ENCODE results near the gene ERFE. TPM values are rescaled to one million over a fixed set of nuclear protein-coding genes. Genes with fewer than 3 reads are reported as not detected.
"Not testable (repeated sequence)": the region's sequence is repeated elsewhere in the genome, so short reads cannot be mapped to it uniquely, and the experiment has no call there.

ERFE gene, protein sequence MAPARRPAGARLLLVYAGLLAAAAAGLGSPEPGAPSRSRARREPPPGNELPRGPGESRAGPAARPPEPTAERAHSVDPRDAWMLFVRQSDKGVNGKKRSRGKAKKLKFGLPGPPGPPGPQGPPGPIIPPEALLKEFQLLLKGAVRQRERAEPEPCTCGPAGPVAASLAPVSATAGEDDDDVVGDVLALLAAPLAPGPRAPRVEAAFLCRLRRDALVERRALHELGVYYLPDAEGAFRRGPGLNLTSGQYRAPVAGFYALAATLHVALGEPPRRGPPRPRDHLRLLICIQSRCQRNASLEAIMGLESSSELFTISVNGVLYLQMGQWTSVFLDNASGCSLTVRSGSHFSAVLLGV
- total RNA-seq (ENCODE audit: unreplicated experiment): 0.41 TPM
- long read RNA-seq: 0 reads

DNA sequence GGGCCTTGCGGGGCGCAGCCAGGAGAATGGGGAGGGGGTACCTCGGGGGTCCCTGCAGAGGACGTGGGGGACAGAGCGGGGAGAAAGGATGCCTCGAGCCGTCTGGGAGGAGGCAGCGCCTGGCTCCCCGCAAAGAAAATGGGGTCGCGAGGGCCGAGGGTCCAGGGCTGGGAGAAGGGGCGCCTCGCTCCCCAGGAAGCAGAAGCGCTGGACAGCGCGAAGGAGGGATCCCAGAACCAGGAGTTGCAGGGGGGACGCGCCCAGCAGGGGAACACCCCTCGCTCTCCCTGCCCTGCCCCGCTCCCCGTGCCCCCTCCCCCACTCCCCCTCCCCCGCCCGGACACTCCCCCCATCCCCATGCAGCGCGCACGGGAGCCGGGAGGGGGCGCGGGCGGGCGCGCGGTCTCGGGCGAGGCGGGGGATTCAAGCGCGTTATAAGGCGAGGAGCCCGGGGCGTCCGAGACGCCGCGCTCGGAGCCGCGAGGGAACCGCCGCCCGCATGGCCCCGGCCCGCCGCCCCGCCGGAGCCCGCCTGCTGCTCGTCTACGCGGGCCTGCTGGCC, at the start of gene ERFE:
TSS of gene ERFE (plus strand) at position 462 of the 562 bp plus-strand sequence. CDS start at position 500, 38 bp downstream.
- Mint-ChIP-seq H3K9me3 (ENCODE audit: unreplicated experiment) (no peaks in the 10 kb centered on the region), H3K4me3 (ENCODE audit: unreplicated experiment) (peak within 1 kb of the TSS; percentile 77), H3K36me3 (ENCODE audit: low read depth, unreplicated experiment) (no peaks in the 10 kb centered on the region), H3K27ac (ENCODE audit: unreplicated experiment) (no peak within 1 kb of the TSS), H3K27me3 (ENCODE audit: unreplicated experiment) (peaks cover 8% of the 10 kb centered on the region), H3K4me1 (ENCODE audit: unreplicated experiment) (no peaks in the 10 kb centered on the region)
- TF ChIP-seq, protein P1, sequence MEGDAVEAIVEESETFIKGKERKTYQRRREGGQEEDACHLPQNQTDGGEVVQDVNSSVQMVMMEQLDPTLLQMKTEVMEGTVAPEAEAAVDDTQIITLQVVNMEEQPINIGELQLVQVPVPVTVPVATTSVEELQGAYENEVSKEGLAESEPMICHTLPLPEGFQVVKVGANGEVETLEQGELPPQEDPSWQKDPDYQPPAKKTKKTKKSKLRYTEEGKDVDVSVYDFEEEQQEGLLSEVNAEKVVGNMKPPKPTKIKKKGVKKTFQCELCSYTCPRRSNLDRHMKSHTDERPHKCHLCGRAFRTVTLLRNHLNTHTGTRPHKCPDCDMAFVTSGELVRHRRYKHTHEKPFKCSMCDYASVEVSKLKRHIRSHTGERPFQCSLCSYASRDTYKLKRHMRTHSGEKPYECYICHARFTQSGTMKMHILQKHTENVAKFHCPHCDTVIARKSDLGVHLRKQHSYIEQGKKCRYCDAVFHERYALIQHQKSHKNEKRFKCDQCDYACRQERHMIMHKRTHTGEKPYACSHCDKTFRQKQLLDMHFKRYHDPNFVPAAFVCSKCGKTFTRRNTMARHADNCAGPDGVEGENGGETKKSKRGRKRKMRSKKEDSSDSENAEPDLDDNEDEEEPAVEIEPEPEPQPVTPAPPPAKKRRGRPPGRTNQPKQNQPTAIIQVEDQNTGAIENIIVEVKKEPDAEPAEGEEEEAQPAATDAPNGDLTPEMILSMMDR (IDR thresholded peaks at IDR 0.05; ENCODE audit: unreplicated experiment): peak; percentile 56
- DNase-seq (ENCODE audit: low spot score): peak; percentile 76

DNA sequence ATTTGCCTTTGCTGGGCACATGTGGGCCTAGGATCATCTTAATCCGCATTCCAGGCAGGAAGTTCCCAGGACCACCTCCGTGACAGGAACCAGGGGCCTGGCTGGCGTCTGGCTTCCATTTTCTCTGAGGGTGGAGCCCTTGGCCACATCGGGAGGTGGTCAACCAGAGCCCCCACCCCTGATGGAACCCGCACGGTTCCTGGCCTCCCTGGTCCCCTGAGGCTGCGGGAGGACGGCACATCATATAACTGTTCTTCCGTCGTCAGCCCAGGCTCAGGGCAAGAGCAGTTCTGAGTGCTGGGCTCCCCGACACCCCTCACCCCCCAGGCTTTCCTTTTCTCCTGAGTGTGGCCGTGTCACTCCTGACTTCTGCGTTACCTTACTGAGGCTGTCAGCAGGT, 45.2 kb upstream of the ERFE start:
- no peak for DNase-seq (ENCODE audit: low spot score)
- H3K27ac Mint-ChIP-seq (ENCODE audit: unreplicated experiment): no peak overlapping the region
- TF ChIP-seq, protein P1 (IDR thresholded peaks at IDR 0.05; ENCODE audit: unreplicated experiment): no peak
- no peaks in the 10 kb centered on the region for H3K36me3 Mint-ChIP-seq (ENCODE audit: low read depth, unreplicated experiment)
- H3K9me3 Mint-ChIP-seq (ENCODE audit: unreplicated experiment): peaks cover 6% of the 10 kb centered on the region
- H3K4me3 Mint-ChIP-seq (ENCODE audit: unreplicated experiment): no peak overlapping the region
- peaks cover 9% of the 10 kb centered on the region for H3K27me3 Mint-ChIP-seq (ENCODE audit: unreplicated experiment)
- H3K4me1 Mint-ChIP-seq (ENCODE audit: unreplicated experiment): no peaks in the 10 kb centered on the region

DNA sequence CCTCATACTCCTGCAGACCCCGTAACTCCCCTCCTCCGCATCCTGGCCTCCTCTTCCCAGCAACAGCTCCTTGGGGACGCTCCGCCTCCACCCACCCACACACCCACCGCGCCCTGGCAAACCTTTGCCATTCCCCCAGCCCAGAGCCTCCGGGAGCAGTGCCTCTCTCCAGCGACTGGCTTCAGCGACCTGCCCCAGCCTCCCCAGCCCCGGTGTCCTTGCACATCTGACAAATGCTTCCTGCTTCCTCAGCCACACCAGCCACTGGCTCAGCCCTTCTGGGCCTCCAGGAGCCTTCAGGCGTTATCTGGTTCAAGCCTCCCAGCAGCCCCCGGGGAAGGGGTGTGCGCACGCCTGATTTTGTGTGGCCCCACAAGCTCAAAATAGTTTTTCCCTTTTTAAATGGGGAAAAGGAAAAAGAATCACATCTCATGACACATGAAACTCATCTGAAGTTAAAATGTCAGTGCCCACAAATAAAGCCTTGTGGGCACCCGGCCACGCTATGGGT, 44.4 kb upstream of the ERFE start:
- H3K36me3 Mint-ChIP-seq (ENCODE audit: low read depth, unreplicated experiment): no peaks in the 10 kb centered on the region
- no peak overlapping the region for H3K4me3 Mint-ChIP-seq (ENCODE audit: unreplicated experiment)
- no peak overlapping the region for H3K27ac Mint-ChIP-seq (ENCODE audit: unreplicated experiment)
- DNase-seq (ENCODE audit: low spot score): no peak
- H3K27me3 Mint-ChIP-seq (ENCODE audit: unreplicated experiment): peaks cover 9% of the 10 kb centered on the region
- H3K4me1 Mint-ChIP-seq (ENCODE audit: unreplicated experiment): no peaks in the 10 kb centered on the region
- H3K9me3 Mint-ChIP-seq (ENCODE audit: unreplicated experiment): peaks cover 6% of the 10 kb centered on the region
- TF ChIP-seq, protein P1 (IDR thresholded peaks at IDR 0.05; ENCODE audit: unreplicated experiment): no peak

DNA sequence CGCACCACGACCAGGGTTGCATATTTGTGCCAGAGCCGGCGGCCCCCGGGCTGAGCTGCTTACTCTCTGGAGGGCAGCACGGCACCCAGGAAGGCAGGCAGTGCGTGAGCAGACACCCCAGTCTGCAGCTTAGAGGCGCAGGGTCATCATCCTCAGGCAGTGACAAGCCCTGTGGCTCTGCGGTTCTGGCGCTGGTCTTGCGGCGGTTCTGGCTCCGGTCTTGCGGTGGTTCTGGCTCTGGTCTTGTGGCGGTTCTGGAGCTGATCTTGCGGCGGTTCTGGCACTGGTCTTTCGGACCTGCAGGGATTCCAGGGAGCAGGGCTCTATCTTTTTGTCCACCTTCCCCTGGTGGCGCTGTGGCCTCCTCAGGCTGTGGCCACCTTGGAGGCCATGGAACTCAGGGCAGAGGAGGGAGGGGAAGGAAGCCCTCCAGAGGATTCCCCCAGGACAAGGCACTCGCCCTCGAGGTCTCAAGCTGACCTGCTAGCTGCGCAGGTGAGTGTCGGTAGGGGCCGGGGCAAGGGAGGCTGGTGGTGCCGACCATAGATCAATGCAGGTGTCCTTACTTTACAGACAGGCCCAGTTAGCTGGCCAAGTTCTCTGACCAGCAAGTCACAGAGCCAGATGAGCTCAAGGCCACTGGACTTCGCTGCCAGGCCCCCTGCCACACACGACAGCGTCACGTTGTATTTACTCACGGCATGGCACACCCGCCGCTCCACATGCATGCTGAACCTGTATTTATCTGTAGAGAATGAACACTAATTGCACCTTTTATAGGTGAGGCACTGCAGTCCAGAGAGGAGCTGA, 43.7 kb upstream of the ERFE start:
- no peak overlapping the region for H3K4me3 Mint-ChIP-seq (ENCODE audit: unreplicated experiment)
- no peak overlapping the region for H3K27ac Mint-ChIP-seq (ENCODE audit: unreplicated experiment)
- no peaks in the 10 kb centered on the region for H3K4me1 Mint-ChIP-seq (ENCODE audit: unreplicated experiment)
- no peaks in the 10 kb centered on the region for H3K36me3 Mint-ChIP-seq (ENCODE audit: low read depth, unreplicated experiment)
- peaks cover 8% of the 10 kb centered on the region for H3K27me3 Mint-ChIP-seq (ENCODE audit: unreplicated experiment)
- TF ChIP-seq, protein P1 (IDR thresholded peaks at IDR 0.05; ENCODE audit: unreplicated experiment): no peak
- no peak for DNase-seq (ENCODE audit: low spot score)
- peaks cover 6% of the 10 kb centered on the region for H3K9me3 Mint-ChIP-seq (ENCODE audit: unreplicated experiment)

DNA sequence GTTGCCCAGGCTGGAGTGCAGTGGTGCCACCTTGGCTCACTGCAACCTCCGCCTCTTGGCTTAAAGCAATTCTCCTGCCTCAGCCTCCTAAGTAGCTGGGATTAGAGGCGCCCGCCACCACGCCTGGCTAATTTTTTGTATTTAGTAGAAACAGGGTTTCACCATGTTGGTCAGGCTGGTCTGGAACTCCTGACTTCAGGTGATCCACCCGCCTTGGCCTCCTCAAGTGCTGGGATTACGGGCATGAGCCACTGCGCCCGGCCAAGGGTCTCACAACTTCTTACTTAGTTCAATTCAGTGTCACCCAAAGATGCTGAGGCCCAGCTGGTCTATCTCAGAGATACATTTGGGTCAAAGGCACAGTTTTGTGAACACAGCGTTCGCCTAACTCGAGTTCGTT, 43.1 kb upstream of the ERFE start:
- H3K36me3 Mint-ChIP-seq (ENCODE audit: low read depth, unreplicated experiment); DNase-seq (ENCODE audit: low spot score); H3K4me3 Mint-ChIP-seq (ENCODE audit: unreplicated experiment); H3K4me1 Mint-ChIP-seq (ENCODE audit: unreplicated experiment); H3K9me3 Mint-ChIP-seq (ENCODE audit: unreplicated experiment); H3K27ac Mint-ChIP-seq (ENCODE audit: unreplicated experiment); H3K27me3 Mint-ChIP-seq (ENCODE audit: unreplicated experiment): not testable (repeated sequence)
